ENCODE results near the gene AHRR. TPM values are rescaled to one million over a fixed set of nuclear protein-coding genes. Genes with fewer than 3 reads are reported as not detected.

Gene AHRR
- total and polyA plus RNA-seq, 10 of the 15 experiments (the other 5 are each of a cell fraction or from before 2014, with no cell fraction given): 0.90 to 35.2 (median 19.2) TPM

GRCh38 chr5:468401-468800 lies 146.9 kb downstream of the AHRR start (continued):
- TF ChIP-seq E4F1 (IDR thresholded peaks at IDR 0.05; ENCODE audit: borderline replicate concordance, partially characterized antibody) (no peak), ETV6 (conservative IDR thresholded peaks at IDR 0.05 in 1 of 2, IDR thresholded peaks at IDR 0.05 in 1 of 2; ENCODE audit: borderline replicate concordance in 1 of 2, low read depth in 1 of 2) (no peak), DPF2 (IDR thresholded peaks at IDR 0.05) (no peak), KLF5 (IDR thresholded peaks at IDR 0.05; ENCODE audit: partially characterized antibody) (no peak), CREB1 (IDR thresholded peaks at IDR 0.05; ENCODE audit: low read depth) (no peak)

- no TSS peak for BruUV-seq (replicated peaks)
- H3K36me3 ChIP-seq (ENCODE audit: control insufficient read depth in 2 of 2, insufficient read depth in 2 of 2, low read length in 1 of 2): peaks cover 0 to 8% of the 10 kb centered on the region in 2 experiments; a peak in 3 of 4 replicates
- H2AFZ ChIP-seq (ENCODE audit: control insufficient read depth, low read depth, low read length): no peak overlapping the region
- intact Hi-C loops (cut with micrococcal nuclease; ENCODE audit: unreplicated experiment): loop anchor here (10.0 kb wide), 1 partner anchor 145 kb away; the partner anchor contains the start of gene CEP72
- no peak overlapping the region for H3K9ac ChIP-seq (ENCODE audit: control insufficient read depth, insufficient read depth, low read length)
- POLR2A ChIA-PET: no interaction called here
- RAD21 ChIA-PET (ENCODE audit: unreplicated experiment): interaction anchor here (1.7 kb wide), 1 partner anchor 25 kb away, joined by 4 read pairs; no protein-coding TSS in a partner anchor
- 98% methylated on average over 19 of the region's 19 CpGs for WGBS (ENCODE audit: insufficient coverage, insufficient replicate concordance, low lambda C conversion rate, missing lambda C conversion rate)
- FAIRE-seq (no peak), ATAC-seq (no peak), DNase-seq (ENCODE audit: low read depth, low spot score) (no peak)
- no peak overlapping the region for H3K4me2 ChIP-seq (ENCODE audit: control insufficient read depth, insufficient read depth)
- no peaks in the 10 kb centered on the region for H3K27me3 ChIP-seq (replicated peaks in 1 of 2; ENCODE audit: control insufficient read depth in 2 of 2, insufficient read depth in 2 of 2, low read length in 1 of 2)
- H3K4me1 ChIP-seq (ENCODE audit: control insufficient read depth, insufficient read depth, low read length): peaks cover 4% of the 10 kb centered on the region
- no peak overlapping the region for H3K27ac ChIP-seq (ENCODE audit: control insufficient read depth, insufficient read depth)
- in situ Hi-C loops (cut with MboI): no loop called here
- no peaks in the 10 kb centered on the region for H3K9me3 ChIP-seq (replicated peaks; ENCODE audit: control insufficient read depth, insufficient read depth, low read length)
- no peak overlapping the region for H3K4me3 ChIP-seq
- H3K79me2 ChIP-seq (ENCODE audit: control insufficient read depth, insufficient read depth, low read length): peaks cover 21% of the 10 kb centered on the region
- CTCF ChIA-PET: interaction anchor here (5.4 kb wide), 1 partner anchor 24 kb away, joined by 46 read pairs; no protein-coding TSS in a partner anchor
- SMC1A ChIA-PET (ENCODE audit: uncharacterized antibody, unreplicated experiment): interaction anchor here (0.7 to 1.0 kb wide), 2 partner anchors 24 to 147 kb away, joined by 3 read pairs; no protein-coding TSS in a partner anchor
- H4K20me1 ChIP-seq (ENCODE audit: control insufficient read depth, insufficient read depth): no peaks in the 10 kb centered on the region
- TF ChIP-seq SPI1 (IDR thresholded peaks at IDR 0.05; ENCODE audit: borderline replicate concordance, insufficient read depth, low read depth, low read length) (no peak), MYB (IDR thresholded peaks at IDR 0.05; ENCODE audit: borderline replicate concordance, low read depth, low read length) (no peak), ZNF217 (IDR thresholded peaks at IDR 0.05) (no peak), ZBTB11 (CRISPR knock-in tag; IDR thresholded peaks at IDR 0.05) (no peak), CBX3 (IDR thresholded peaks at IDR 0.05; ENCODE audit: borderline replicate concordance, low read depth) (no peak), ATF3 (IDR thresholded peaks at IDR 0.05; ENCODE audit: borderline replicate concordance, extremely low read depth, low read depth, low read length) (no peak), POLR2AphosphoS5 (IDR thresholded peaks at IDR 0.05; ENCODE audit: low read length) (0 out of 2 replicates have a peak, but pooled peaks have one; percentile 18)
- TF ChIP-seq, protein P1, sequence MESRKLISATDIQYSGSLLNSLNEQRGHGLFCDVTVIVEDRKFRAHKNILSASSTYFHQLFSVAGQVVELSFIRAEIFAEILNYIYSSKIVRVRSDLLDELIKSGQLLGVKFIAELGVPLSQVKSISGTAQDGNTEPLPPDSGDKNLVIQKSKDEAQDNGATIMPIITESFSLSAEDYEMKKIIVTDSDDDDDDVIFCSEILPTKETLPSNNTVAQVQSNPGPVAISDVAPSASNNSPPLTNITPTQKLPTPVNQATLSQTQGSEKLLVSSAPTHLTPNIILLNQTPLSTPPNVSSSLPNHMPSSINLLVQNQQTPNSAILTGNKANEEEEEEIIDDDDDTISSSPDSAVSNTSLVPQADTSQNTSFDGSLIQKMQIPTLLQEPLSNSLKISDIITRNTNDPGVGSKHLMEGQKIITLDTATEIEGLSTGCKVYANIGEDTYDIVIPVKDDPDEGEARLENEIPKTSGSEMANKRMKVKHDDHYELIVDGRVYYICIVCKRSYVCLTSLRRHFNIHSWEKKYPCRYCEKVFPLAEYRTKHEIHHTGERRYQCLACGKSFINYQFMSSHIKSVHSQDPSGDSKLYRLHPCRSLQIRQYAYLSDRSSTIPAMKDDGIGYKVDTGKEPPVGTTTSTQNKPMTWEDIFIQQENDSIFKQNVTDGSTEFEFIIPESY (IDR thresholded peaks at IDR 0.05): no peak
Measured at GRCh38 chr5:469752-470483, 148.4 kb downstream of the AHRR start.

All from GM12878 (cell line).